ENCODE measurements around the gene PROC. TPM values are rescaled to one million over a fixed set of nuclear protein-coding genes. Genes with fewer than 3 reads are reported as not detected.

The PROC gene
- total and polyA plus RNA-seq, 2 of the 8 experiments (the other 6 are each of a cell fraction or from before 2014, with no cell fraction given) = 1.5 to 1.6 TPM

DNA sequence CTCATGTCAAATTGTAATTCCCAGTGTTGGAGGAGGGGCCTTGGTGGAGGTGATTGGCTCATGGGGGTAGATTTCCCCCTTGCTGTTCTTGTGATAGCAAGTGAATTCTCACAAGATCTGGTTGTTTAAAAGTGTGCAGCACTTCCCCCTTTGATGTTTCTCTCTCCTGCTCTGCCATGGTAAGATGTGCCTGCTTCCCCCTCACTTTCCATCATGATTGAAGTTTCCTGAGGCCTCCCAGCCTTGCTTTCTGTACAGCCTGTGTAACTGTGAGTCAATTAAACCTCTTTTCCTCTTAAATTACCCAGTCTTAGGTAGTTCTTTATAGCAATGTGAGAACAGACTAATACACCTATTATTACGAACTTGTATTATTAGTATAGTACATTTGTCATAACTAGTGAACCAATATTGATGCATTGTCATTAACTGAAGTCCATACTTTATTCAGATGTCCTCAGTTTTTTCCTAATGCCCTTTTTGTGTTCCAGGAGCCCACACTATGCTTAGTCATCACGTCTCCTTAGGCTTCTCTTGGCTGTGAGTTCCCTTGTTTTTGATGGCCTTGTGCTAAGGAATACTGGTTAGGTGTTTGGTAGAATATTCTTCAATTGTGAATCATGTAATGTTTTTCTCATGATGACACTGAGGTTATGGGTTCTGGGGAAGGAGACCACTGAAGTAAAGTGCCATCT is 25.9 kb upstream of the PROC start (continued):
- no peak for TF ChIP-seq CHD7 (IDR thresholded peaks at IDR 0.05; ENCODE audit: insufficient replicate concordance, low read length)
- TF ChIP-seq EZH2 (IDR thresholded peaks at IDR 0.05; ENCODE audit: low read depth, low read length, severe bottlenecking) = no peak
- no peak for TF ChIP-seq SIRT6 (IDR thresholded peaks at IDR 0.05; ENCODE audit: low read length)
- TF ChIP-seq CEBPB (IDR thresholded peaks at IDR 0.05; ENCODE audit: low read depth, low read length) = no peak
- no peak for TF ChIP-seq EP300 (IDR thresholded peaks at IDR 0.05; ENCODE audit: borderline replicate concordance in 1 of 2, low read depth in 2 of 2, low read length in 2 of 2)
- TF ChIP-seq FOSL1 (IDR thresholded peaks at IDR 0.05; ENCODE audit: insufficient read depth, low read depth, low read length) = no peak
